ENCODE measurements around the gene NRCAM. TPM values are rescaled to one million over a fixed set of nuclear protein-coding genes. Genes with fewer than 3 reads are reported as not detected.

Gene NRCAM
- total and polyA plus RNA-seq, 2 of the 8 experiments (the other 6 are each of a cell fraction or from before 2014, with no cell fraction given) = 2.7 to 3.8 TPM

GRCh38 chr7:108147031-108147563, 309.1 kb downstream of the NRCAM start:
- no peak overlapping the region for H3K56ac ChIP-seq (replicated peaks; ENCODE audit: insufficient read length, low read depth, low read length)
- no peak for TF ChIP-seq BRCA1 (IDR thresholded peaks at IDR 0.05; ENCODE audit: low read depth, low read length)
- no peak for TF ChIP-seq YY1 (IDR thresholded peaks at IDR 0.05; ENCODE audit: low read depth, low read length)
- no peak for TF ChIP-seq SP4 (IDR thresholded peaks at IDR 0.05; ENCODE audit: low read length)
- TF ChIP-seq CBX8 (IDR thresholded peaks at IDR 0.05; ENCODE audit: borderline replicate concordance, low read depth, low read length) = no peak
- TF ChIP-seq KDM1A (IDR thresholded peaks at IDR 0.05; ENCODE audit: borderline replicate concordance, low read length) = no peak
- no peak for FAIRE-seq

More at GRCh38 chr7:108147031-108147563, 309.1 kb downstream of the NRCAM start:
- no peaks in the 10 kb centered on the region for H3K79me2 ChIP-seq (ENCODE audit: control insufficient read depth in 1 of 2, insufficient read depth in 2 of 2, low read length in 2 of 2)
- H2AFZ ChIP-seq (ENCODE audit: low read length) = no peak overlapping the region
- H2BK12ac ChIP-seq (ENCODE audit: low read depth, low read length) = no peak overlapping the region
- no peak overlapping the region for H3K14ac ChIP-seq (ENCODE audit: insufficient read length)
- no peak overlapping the region for H2BK20ac ChIP-seq (ENCODE audit: low read length)
- no peak overlapping the region for H4K8ac ChIP-seq (ENCODE audit: extremely low read depth, insufficient read depth, low read length)
- no peak overlapping the region for H3K4me3 ChIP-seq (ENCODE audit: extremely low read depth in 1 of 4, insufficient read depth in 2 of 4, low read depth in 3 of 4, low read length in 4 of 4)
- no peak overlapping the region for H4K91ac ChIP-seq (replicated peaks; ENCODE audit: insufficient read length, low read length)
- no peak overlapping the region for H2BK15ac ChIP-seq (ENCODE audit: low read length)
- H3K4me1 ChIP-seq (replicated peaks in 1 of 4; ENCODE audit: control insufficient read depth in 3 of 4, insufficient read depth in 4 of 4, low read length in 3 of 4) = peaks cover 0 to 5% (median 0%) of the 10 kb centered on the region in 4 experiments; a peak in 3 of 7 replicates
- no peak overlapping the region for H3K18ac ChIP-seq (ENCODE audit: extremely low read depth, low read length)
- no peak overlapping the region for H3K4ac ChIP-seq (replicated peaks; ENCODE audit: insufficient read length, low read depth, low read length)
- H3K23ac ChIP-seq (ENCODE audit: insufficient read length) = no peak overlapping the region
- no peak overlapping the region for H4K5ac ChIP-seq (ENCODE audit: insufficient read length, low read depth, low read length)
- no peak overlapping the region for H3K9ac ChIP-seq (replicated peaks in 1 of 4; ENCODE audit: extremely low read depth in 1 of 4, low read depth in 3 of 4, low read length in 3 of 4)
- no peaks in the 10 kb centered on the region for H3K79me1 ChIP-seq (ENCODE audit: low read depth, low read length)
- H2AK5ac ChIP-seq (ENCODE audit: low read depth, low read length) = no peak overlapping the region
- CTCF ChIA-PET (ENCODE audit: partially characterized antibody) = interaction anchor here (0.6 to 5.0 kb wide), 12 partner anchors 9 to 470 kb away, joined by 3 to 64 read pairs (median 4); partner anchors contain the start of gene LAMB4
- no peak overlapping the region for H2BK5ac ChIP-seq (ENCODE audit: low read depth, low read length)
- H3K4me2 ChIP-seq (ENCODE audit: insufficient read depth in 1 of 2, low read depth in 2 of 2, low read length in 2 of 2) = no peak overlapping the region
- no peak overlapping the region for H3K27ac ChIP-seq (ENCODE audit: low read depth, low read length)
- H3K23me2 ChIP-seq (ENCODE audit: low read depth, low read length) = no peaks in the 10 kb centered on the region
- no peaks in the 10 kb centered on the region for H3K36me3 ChIP-seq (ENCODE audit: control insufficient read depth in 2 of 4, insufficient read depth in 4 of 4, low read length in 3 of 4)
- POLR2A ChIA-PET (ENCODE audit: partially characterized antibody) = no interaction called here
- no peaks in the 10 kb centered on the region for H4K20me1 ChIP-seq (replicated peaks in 1 of 2; ENCODE audit: control insufficient read depth in 1 of 2, insufficient read depth in 2 of 2, low read length in 2 of 2)
- no peak for DNase-seq (ENCODE audit: low read depth in 1 of 2, low spot score in 2 of 2)
- WGBS, 2 experiments (ENCODE audit: extremely low coverage in 1 of 2, insufficient coverage in 1 of 2, insufficient read length in 1 of 2, insufficient replicate concordance in 2 of 2, low coverage in 1 of 2, low lambda C conversion rate in 2 of 2, missing lambda C conversion rate in 1 of 2) = 88% methylated on average over 6 of the region's 6 CpGs; no CpG with 5 or more reads in 1 of the 2 experiments
- no peaks in the 10 kb centered on the region for H3K9me3 ChIP-seq (ENCODE audit: insufficient read depth in 2 of 2, low read depth in 1 of 2, low read length in 1 of 2)
- H3K27me3 ChIP-seq (replicated peaks in 1 of 4; ENCODE audit: control insufficient read depth in 3 of 4, extremely low read depth in 1 of 4, insufficient read depth in 3 of 4, low read length in 3 of 4) = no peaks in the 10 kb centered on the region
- H2BK120ac ChIP-seq (replicated peaks; ENCODE audit: low read depth, low read length) = no peak overlapping the region

All from H1 (cell line).